Activated CD4-positive, alpha-beta T cell treated with anti-CD3 and anti-CD28 coated beads for 4 hours (primary cell): ENCODE results near the gene WSB1.

Experiments
- DNase-seq, 2 donors: peaks; one replicate each; pipeline ENCODE4 v3.0.0-alpha.2; 2020

Gene WSB1

DNA sequence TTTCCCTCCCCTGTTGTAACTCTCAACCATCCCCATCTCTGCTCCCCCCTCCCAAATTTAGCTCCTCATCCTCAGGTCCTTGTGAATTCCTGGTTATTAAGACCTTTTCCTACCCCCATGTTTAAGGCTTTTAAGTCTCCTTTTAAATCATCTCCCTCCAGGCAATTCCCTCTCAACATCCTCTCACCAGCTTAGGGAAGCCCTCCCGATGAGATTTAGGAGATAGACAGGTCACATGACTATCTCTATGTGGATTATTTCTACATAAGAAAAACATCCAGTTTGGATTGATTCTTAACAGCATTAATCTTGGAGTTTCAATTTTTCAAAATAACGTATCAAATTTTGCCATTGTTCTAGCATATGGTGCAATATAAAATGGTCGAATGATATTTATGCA, 12.5 kb upstream of the WSB1 start:
- DNase-seq, result no peak

- no peak for DNase-seq
Observed at GRCh38 chr17:27282054-27282551, 11.8 kb upstream of the WSB1 start.

DNA sequence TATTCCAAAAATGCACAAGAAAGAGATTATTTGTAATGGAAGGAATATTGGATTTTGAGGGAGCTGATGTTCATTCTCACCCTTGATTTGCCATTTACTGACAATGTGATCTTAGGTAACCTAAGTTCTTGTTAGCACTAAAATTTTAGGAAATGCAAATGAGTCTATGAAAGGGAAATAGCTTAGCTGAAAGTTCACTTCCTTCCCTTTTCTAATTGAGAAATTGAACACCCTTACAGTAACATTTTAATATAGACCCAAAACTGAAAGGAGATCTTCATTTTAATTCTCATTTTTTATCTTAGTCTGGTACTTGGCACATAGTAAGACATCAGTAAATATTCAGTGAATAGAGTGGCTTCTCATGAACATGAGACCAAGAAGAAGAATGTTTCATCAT, 10.9 kb upstream of the WSB1 start:
- no peak for DNase-seq

DNA sequence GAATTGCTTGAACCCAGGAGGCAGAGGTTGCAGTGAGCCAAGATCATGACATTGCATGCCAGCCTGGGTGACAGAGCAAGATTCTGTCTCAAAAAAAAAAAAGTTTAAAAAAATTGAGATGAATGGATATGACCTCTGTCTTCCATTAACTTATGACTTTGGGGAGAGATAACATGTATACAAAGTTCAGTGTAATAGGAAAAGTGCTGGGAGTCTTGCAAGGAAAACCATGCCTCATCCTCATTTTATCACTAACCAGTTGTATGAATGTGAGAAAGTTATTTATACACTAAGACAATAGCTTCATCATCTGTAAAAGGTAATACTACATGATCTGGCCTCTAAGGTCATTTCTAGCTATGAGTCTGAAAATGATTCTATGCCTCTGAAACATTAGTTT, 10.2 kb upstream of the WSB1 start:
- DNase-seq, result no peak

DNA sequence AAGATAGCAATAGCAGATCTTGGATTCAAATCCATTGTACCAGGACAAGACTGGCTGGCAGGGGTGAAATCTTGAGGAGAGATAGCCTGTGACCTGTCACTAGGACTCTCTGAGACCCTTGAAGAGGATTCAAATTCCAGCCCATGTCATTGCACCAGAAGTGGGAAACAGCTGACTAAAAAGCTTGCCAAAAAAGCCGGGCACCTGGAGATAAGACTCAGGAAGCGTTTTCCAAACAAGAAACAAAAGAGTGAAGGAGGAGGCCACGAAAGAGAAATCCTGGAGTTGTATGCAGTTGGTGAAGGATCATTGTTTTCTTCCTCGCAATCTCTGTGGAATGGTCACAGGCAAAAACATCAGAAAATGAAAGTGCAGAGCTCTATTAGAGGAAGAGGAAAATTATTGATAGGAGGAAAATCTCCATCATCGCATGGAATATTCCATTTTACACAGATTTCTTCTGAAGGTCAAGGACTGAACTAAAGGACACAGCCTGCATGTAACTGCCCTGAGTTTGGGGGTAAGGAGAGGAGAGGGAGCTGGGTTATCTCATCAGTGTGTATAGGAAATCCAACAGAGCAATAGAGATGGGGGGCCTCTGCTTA, 9.0 kb upstream of the WSB1 start:
- no peak for DNase-seq

- no peak for DNase-seq
Observed at GRCh38 chr17:27285516-27285915, 8.4 kb upstream of the WSB1 start.

GRCh38 chr17:27288183-27288582, 5.7 kb upstream of the WSB1 start:
- no peak for DNase-seq

DNA sequence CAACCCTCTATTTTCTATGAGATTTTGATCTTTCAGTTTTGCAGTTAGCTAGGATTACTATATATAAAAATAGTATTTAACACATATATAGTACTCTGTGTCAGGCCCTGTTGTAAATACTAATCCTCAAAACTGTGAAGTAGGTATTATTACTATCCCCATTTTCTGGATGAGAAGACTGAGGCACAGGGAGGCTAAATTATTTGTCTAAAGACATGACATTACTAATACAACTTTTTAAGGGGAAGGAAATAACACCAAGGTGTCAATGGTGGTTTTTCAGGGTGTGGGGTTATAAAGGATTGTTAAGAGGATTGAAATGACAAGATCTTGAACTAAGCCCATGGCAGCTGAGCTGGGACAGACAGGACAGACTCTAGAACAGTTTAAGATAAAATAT, 4.1 kb upstream of the WSB1 start:
- no peak for DNase-seq

GRCh38 chr17:27290916-27291598, 2.9 kb upstream of the WSB1 start:
- no peak for DNase-seq

GRCh38 chr17:27293359-27293897, 486 bp upstream of the WSB1 start:
- no peak for DNase-seq

DNA sequence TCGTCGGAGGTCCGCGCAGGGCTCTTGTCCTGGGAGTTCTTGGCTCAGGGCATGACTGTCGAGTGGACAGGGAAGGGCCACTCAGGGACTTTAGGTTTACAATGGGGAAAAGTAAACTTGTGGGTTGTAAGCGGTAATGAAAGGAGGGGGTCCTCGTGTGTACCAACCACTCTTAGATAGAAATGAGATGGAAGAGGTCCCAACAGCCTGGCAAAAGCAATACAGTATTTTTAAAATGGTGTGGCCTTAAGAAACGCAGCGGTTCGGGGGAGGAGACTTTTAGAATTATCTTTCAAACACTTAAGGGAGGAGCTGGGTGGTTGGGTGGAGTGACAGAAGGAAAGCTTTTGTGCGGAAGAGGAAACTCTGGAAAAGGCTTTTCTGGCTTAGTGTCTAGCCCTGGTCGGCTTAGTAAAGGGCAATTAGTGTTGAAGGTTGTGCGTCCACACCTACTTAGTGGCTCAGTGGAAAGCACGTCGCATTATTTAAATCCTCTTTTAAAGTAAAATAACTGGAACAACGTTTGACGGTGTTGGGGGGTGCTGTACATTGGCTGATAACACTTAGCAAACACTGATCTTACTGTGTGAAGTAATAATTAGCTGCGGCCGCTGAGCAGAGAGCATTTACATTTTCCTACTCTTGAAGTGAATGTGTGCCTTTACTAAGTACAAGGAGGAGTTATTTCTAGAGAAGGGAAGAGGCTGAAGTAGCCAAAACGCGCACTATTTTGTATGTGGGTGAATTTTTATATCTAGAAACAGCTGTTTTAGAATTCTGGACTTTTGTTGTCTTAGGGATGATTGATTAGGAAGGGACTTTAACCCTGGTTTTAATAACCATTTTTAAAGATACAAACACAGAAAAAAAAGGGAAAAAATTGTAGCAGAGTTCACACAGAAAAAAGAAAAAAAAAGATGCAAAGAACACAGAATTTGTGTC, 1.0 kb downstream of the WSB1 start:
- DNase-seq, result peak; percentile 27 to 41

DNA sequence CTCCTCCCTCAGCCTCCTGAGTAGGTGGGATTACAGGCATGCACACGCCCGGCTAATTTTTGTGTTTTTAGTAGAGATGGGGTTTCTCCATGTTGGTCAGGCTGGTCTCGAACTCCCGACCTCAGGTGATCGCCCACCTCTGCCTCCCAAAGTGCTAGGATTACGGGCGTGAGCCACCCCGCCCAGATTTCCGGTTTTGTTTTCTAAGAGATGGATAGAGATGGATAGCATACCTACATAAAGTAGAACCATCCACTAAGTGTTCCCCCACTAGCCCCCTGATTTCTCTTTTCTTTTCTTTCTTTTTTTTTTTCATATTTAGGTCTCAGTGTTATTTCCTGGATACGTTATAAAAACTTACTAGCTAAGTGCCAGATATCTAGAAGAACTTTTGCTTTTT, 2.0 kb downstream of the WSB1 start:
- no peak for DNase-seq

GRCh38 chr17:27296428-27296979, 2.6 kb downstream of the WSB1 start:
- no peak for DNase-seq

DNA sequence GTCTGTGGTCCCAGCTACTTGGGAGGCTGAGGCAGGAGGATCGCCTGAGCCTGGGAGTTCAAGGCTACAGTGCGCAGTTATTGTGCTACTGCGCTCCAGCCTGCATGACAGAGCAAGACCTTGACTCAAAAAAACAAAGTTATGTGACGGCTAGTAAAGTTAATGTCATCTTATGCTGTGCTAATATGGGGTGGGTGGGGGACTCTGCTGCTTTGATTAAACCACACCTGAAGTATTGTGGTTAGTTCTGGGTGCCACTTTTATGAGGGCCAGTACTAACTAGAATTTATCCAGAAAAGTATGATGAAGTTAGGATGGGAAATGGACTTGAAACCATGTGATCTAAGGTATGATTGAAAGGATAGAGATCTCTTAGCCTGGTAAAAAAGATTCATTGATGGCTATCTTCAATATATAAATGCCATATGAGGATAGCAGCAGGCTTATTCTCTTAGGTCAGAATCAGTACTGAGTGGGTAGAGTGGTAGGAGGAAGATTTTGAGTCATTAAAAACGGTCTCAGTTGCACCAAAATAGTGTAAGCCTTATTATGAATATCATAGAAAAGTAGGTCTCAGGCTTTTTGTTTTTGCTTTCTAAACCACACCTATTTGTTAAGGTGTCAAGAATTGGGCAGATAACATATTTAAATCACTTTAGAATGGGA, 5.6 kb downstream of the WSB1 start:
- DNase-seq, result no peak

DNA sequence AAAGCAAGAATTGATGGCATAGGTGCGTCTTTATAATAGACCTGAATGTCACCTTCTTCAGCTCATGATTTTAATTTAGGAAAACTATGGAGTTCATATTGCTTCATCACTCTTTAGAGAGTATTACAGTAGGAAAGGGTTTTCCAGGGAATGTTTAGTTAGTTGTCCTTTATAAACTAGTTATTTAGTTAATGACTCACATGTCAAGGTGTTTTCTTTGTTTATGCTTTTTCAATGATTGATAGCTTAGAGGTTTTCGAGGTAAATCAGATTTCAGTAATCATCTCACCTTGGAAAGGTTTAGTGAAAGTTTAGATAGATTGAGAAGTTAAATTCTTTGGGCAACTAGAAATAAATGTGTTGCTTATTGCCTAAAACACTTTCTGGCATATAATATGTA, 9.8 kb downstream of the WSB1 start:
- no peak for DNase-seq

DNA sequence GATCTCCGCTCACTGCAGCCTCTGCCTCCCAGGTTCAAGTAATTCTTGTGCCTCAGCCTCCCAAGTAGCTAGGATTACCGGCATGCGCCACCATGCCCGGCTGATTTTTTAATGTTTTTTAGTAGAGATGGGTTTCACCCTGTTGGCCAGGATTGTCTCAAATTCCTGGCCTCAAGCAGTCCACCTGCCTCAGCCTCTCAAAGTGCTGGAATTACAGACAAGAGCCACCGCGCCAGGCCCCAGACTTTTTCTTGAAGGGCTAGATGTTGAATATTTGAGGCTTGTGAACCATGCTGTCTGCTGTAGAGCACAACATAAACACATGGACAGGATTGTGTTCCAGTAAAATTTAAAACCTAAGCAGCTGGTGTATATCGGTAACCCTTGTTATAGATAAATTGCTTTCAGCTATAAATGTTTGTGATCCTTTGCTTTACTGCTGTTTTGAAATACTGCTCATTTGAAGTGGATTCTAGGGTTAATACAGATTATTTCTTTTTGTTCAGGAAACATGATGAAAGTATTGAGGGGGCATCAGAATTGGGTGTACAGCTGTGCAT, 12.4 kb downstream of the WSB1 start:
- no peak for DNase-seq

- DNase-seq, result no peak
Observed at GRCh38 chr17:27310565-27311110, 16.7 kb downstream of the WSB1 start.

GRCh38 chr17:27313301-27313700, 19.4 kb downstream of the WSB1 start:
- no peak for DNase-seq

GRCh38 chr17:27315322-27315721, 21.4 kb downstream of the WSB1 start:
- DNase-seq, result no peak

DNA sequence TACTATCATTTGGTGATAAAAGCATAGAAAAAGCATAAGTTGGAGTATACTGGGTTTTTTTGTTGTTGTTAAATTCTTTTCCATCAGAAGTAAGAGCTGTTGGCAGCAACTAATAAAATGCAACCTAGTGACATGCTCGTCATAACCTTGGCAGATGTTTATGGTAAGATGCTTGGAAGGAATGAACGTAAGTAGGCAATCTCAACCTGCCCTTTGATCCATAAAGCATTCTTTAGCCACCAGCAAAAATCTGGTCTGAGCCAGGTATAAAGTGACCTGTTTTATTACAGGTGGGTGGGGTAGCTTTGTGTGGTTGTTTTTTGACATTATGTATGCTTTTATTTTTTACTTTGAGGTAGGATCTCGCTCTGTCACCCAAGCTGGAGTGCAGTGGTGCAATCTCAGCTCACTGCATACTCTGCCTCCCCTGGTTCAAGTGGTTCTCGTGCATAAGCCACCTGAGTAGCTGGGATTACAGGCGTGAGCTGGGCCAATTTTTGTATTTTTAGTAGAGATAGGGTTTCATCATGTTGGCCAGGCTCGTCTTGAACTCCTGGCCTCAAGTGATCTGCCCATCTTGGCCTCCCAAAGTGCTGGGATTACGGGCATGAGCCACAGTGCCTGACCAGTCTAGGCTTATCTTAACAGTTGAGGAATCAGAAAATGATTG, 22.0 kb downstream of the WSB1 start:
- DNase-seq, result no peak

- no peak for DNase-seq
Observed at GRCh38 chr17:27318228-27318627, 24.3 kb downstream of the WSB1 start.
